Left hindlimb (tissue), 1 donor: ENCODE results near the gene SFRP5.

Experiments used
- DNase-seq: peaks from one replicate; pipeline ENCODE4 v3.0.0-alpha.2; 2018

Gene SFRP5

GRCh38 chr10:97785231-97785630 is 13.4 kb upstream of the SFRP5 start:
- DNase-seq, result no peak

- DNase-seq, result no peak
These were observed 12.5 kb upstream of the SFRP5 start for GRCh38 chr10:97784200-97784810.

- no peak for DNase-seq
These were observed 10.8 kb upstream of the SFRP5 start for GRCh38 chr10:97782455-97783228.

GRCh38 chr10:97781618-97782331 is 10.0 kb upstream of the SFRP5 start:
- DNase-seq, result no peak

GRCh38 chr10:97780841-97781617 is 9.2 kb upstream of the SFRP5 start:
- DNase-seq, result peak; percentile 60

GRCh38 chr10:97779975-97780374 is 8.2 kb upstream of the SFRP5 start:
- no peak for DNase-seq

- DNase-seq, result no peak
These were observed 7.7 kb upstream of the SFRP5 start for GRCh38 chr10:97779492-97779891.

- DNase-seq, result no peak
These were observed 6.9 kb upstream of the SFRP5 start for GRCh38 chr10:97778452-97779302.

GRCh38 chr10:97777143-97777542 is 5.3 kb upstream of the SFRP5 start:
- no peak for DNase-seq

GRCh38 chr10:97774811-97775294 is 3.1 kb upstream of the SFRP5 start:
- no peak for DNase-seq

- DNase-seq, result no peak
These were observed 1.3 kb upstream of the SFRP5 start for GRCh38 chr10:97773096-97773495.

GRCh38 chr10:97771055-97771891 is 526 bp downstream of the SFRP5 start:
- DNase-seq, result no peak

GRCh38 chr10:97770255-97770654 is 1.5 kb downstream of the SFRP5 start:
- no peak for DNase-seq

- no peak for DNase-seq
These were observed 3.2 kb downstream of the SFRP5 start for GRCh38 chr10:97768322-97769315.

GRCh38 chr10:97766996-97767924 is 4.5 kb downstream of the SFRP5 start:
- no peak for DNase-seq

- no peak for DNase-seq
These were observed 5.5 kb downstream of the SFRP5 start for GRCh38 chr10:97766106-97766810.

- DNase-seq, result no peak
These were observed 6.6 kb downstream of the SFRP5 start for GRCh38 chr10:97765201-97765600.

- DNase-seq, result no peak
These were observed 7.3 kb downstream of the SFRP5 start for GRCh38 chr10:97764519-97764931.
